Measurements from ENCODE around the gene ARHGEF16.

- no peak for TF ChIP-seq CTCF (conservative IDR thresholded peaks at IDR 0.05)
- no peak for TF ChIP-seq EZH2 (IDR thresholded peaks at IDR 0.05; ENCODE audit: low read depth)
Observed at GRCh38 chr1:3425486-3426215, 28.8 kb upstream of the ARHGEF16 start.

Data from PC-9 (cell line).